ENCODE results near the gene IL22RA1. TPM values are rescaled to one million over a fixed set of nuclear protein-coding genes. Genes with fewer than 3 reads are reported as not detected.
A peak's percentile ranks its signal among the peaks of the same experiment; 100 is the strongest.

The IL22RA1 gene
- total RNA-seq, 4 donors from 2014 or later: 16.6 to 36.4 (median 27.8) TPM

- WGBS: 81% methylated on average over 15 of the region's 15 CpGs
- H3K4me1 ChIP-seq: peaks cover 8% of the 10 kb centered on the region
- TF ChIP-seq CTCF (IDR thresholded peaks at IDR 0.05) (no peak), POLR2AphosphoS5 (IDR thresholded peaks at IDR 0.05) (no peak), EP300 (IDR thresholded peaks at IDR 0.05) (no peak), POLR2A (IDR thresholded peaks at IDR 0.05) (no peak)
- no peak overlapping the region for H3K4me3 ChIP-seq
- no peaks in the 10 kb centered on the region for H3K27me3 ChIP-seq
- DNase-seq (ENCODE audit: low spot score in 2 of 2): no peak
- H3K9me3 ChIP-seq: no peaks in the 10 kb centered on the region
- H3K36me3 ChIP-seq: no peaks in the 10 kb centered on the region
- H3K27ac ChIP-seq: no peak overlapping the region
These were observed 67.9 kb downstream of the IL22RA1 start for GRCh38 chr1:24074817-24075589.

GRCh38 chr1:24074196-24074595 is 68.7 kb downstream of the IL22RA1 start:
- 72% methylated on average over 3 of the region's 5 CpGs for WGBS
- H3K9me3 ChIP-seq: no peaks in the 10 kb centered on the region
- no peak for DNase-seq (ENCODE audit: low spot score in 2 of 2)
- no peaks in the 10 kb centered on the region for H3K27me3 ChIP-seq
- H3K36me3 ChIP-seq: no peaks in the 10 kb centered on the region
- H3K4me1 ChIP-seq: peaks cover 8% of the 10 kb centered on the region
- no peak overlapping the region for H3K27ac ChIP-seq
- no peak overlapping the region for H3K4me3 ChIP-seq
- TF ChIP-seq CTCF (IDR thresholded peaks at IDR 0.05) (no peak), POLR2AphosphoS5 (IDR thresholded peaks at IDR 0.05) (no peak), EP300 (IDR thresholded peaks at IDR 0.05) (no peak), POLR2A (IDR thresholded peaks at IDR 0.05) (no peak)

- TF ChIP-seq POLR2A (IDR thresholded peaks at IDR 0.05) (no peak), POLR2AphosphoS5 (IDR thresholded peaks at IDR 0.05) (no peak), EP300 (IDR thresholded peaks at IDR 0.05) (no peak), CTCF (IDR thresholded peaks at IDR 0.05) (no peak)
- Histone ChIP-seq H3K36me3 (no peaks in the 10 kb centered on the region), H3K27ac (no peak overlapping the region), H3K4me3 (no peak overlapping the region), H3K9me3 (no peaks in the 10 kb centered on the region), H3K27me3 (no peaks in the 10 kb centered on the region), H3K4me1 (peaks cover 8% of the 10 kb centered on the region)
- 91% methylated on average over 4 of the region's 7 CpGs for WGBS
- no peak for DNase-seq (ENCODE audit: low spot score in 2 of 2)
These were observed 71.0 kb downstream of the IL22RA1 start for GRCh38 chr1:24071941-24072340.

- DNase-seq (ENCODE audit: low spot score in 2 of 2): peak; percentile 85 to 90
- TF ChIP-seq CTCF (IDR thresholded peaks at IDR 0.05) (peak; percentile 84 to 95), POLR2A (IDR thresholded peaks at IDR 0.05) (no peak), POLR2AphosphoS5 (IDR thresholded peaks at IDR 0.05) (no peak)
- Histone ChIP-seq H3K4me3 (no peak overlapping the region), H3K9me3 (no peaks in the 10 kb centered on the region), H3K36me3 (no peaks in the 10 kb centered on the region), H3K27ac (no peak overlapping the region), H3K4me1 (peaks cover 8% of the 10 kb centered on the region), H3K27me3 (no peaks in the 10 kb centered on the region)
- 17% methylated on average over 15 of the region's 15 CpGs for WGBS
These were observed 72.0 kb downstream of the IL22RA1 start for GRCh38 chr1:24070821-24071393.

GRCh38 chr1:24069817-24070216 is 73.1 kb downstream of the IL22RA1 start:
- Histone ChIP-seq H3K4me3 (no peak overlapping the region), H3K27me3 (no peaks in the 10 kb centered on the region), H3K27ac (no peak overlapping the region), H3K4me1 (peaks cover 8% of the 10 kb centered on the region), H3K36me3 (no peaks in the 10 kb centered on the region), H3K9me3 (no peaks in the 10 kb centered on the region)
- DNase-seq (ENCODE audit: low spot score in 2 of 2): no peak
- WGBS: 64% methylated on average over 7 of the region's 7 CpGs
- no peak for TF ChIP-seq CTCF (IDR thresholded peaks at IDR 0.05)
